Vagina (tissue), 2 donors: ENCODE results near the gene ISLR. TPM values are rescaled to one million over a fixed set of nuclear protein-coding genes. Genes with fewer than 3 reads are reported as not detected.

Source experiments
- DNase-seq, 2 donors: peaks; one replicate each; pipeline ENCODE4 v3.0.0-alpha.2; 2017; ENCODE audit errors: extremely low spot score in 2 of 2
- H3K27ac ChIP-seq: fragments of 200-600 bp; sonication (generic); one replicate; pipeline ENCODE4 v1.5.1; 2019
- H3K27me3 ChIP-seq: fragments of 200-600 bp; sonication (generic); one replicate; pipeline ENCODE4 v1.5.1; 2019
- H3K36me3 ChIP-seq, 2 donors: fragments of 200-600 bp; sonication (generic); one replicate each; pipeline ENCODE4 v1.5.1; 2017 to 2019
- H3K4me1 ChIP-seq: fragments of 200-600 bp; sonication (generic); one replicate; pipeline ENCODE4 v1.5.1; 2019
- H3K4me3 ChIP-seq, 2 donors: fragments of 200-600 bp; sonication (generic); 1 replicate in 1 of 2; 2 replicates in 1 of 2; pipeline ENCODE4 v1.5.1; 2016 to 2019
- H3K9me3 ChIP-seq: fragments of 200-600 bp; sonication (generic); one replicate; pipeline ENCODE4 v1.5.1; 2019
- CTCF ChIP-seq, 3 experiments: fragments of 450-650 bp in 2 of 3; fragments of 200-600 bp in 1 of 3; sonication (generic) in 1 of 3; IDR thresholded peaks; one replicate each; pipeline ENCODE4 v1.5.1; 2017 to 2019; ENCODE audit warnings: antibody characterized with exemption in 3 of 3, mild to moderate bottlenecking in 2 of 3, moderate library complexity in 2 of 3
- POLR2A ChIP-seq, 2 donors: fragments of 450-650 bp; IDR thresholded peaks; one replicate each; pipeline ENCODE4 v1.6.1; 2017; ENCODE audit warnings: antibody characterized with exemption in 2 of 2, mild to moderate bottlenecking in 2 of 2, moderate library complexity in 2 of 2
- POLR2AphosphoS5 ChIP-seq, 2 donors: sonication (generic); formaldehyde crosslinking; IDR thresholded peaks; one replicate each; pipeline ENCODE4 v1.9.0; 2017; ENCODE audit warnings: antibody characterized with exemption in 2 of 2, mild to moderate bottlenecking in 2 of 2, low read depth in 1 of 2; ENCODE audit not compliant: insufficient read depth in 1 of 2
- intact Hi-C: fragments of 100-400 bp; cut with DNase I; formaldehyde crosslinking; loops from one replicate; pipeline ENCODE4 v1.15.1; 2023
- total RNA-seq: library from RNA; depleted of rRNA; stranded (reverse); fragments of >200 nt; gene quantifications from one replicate; pipeline ENCODE4 v1.2.3, GENCODE V29; 2016

Gene ISLR
- total RNA-seq, 1 donor from 2014 or later, result 208 TPM

- no peaks in the 10 kb centered on the region for H3K36me3 ChIP-seq
- no peak overlapping the region for H3K27ac ChIP-seq
- no peaks in the 10 kb centered on the region for H3K27me3 ChIP-seq
- no peaks in the 10 kb centered on the region for H3K4me1 ChIP-seq
- no peak overlapping the region for H3K4me3 ChIP-seq
- no peaks in the 10 kb centered on the region for H3K9me3 ChIP-seq
- DNase-seq, result no peak
- intact Hi-C loops, result no loop called here
- TF ChIP-seq POLR2A (IDR thresholded peaks at IDR 0.05) (no peak), POLR2AphosphoS5 (IDR thresholded peaks at IDR 0.05; ENCODE audit: insufficient read depth in 1 of 2, low read depth in 1 of 2) (no peak), CTCF (IDR thresholded peaks at IDR 0.05) (no peak)
Observed at GRCh38 chr15:74155766-74156417, 17.6 kb upstream of the ISLR start.

GRCh38 chr15:74156678-74157411, 16.7 kb upstream of the ISLR start:
- Histone ChIP-seq H3K27ac (no peak overlapping the region), H3K9me3 (no peaks in the 10 kb centered on the region), H3K4me3 (no peak overlapping the region), H3K27me3 (no peaks in the 10 kb centered on the region), H3K4me1 (no peaks in the 10 kb centered on the region), H3K36me3 (no peaks in the 10 kb centered on the region)
- no peak for TF ChIP-seq POLR2AphosphoS5 (IDR thresholded peaks at IDR 0.05; ENCODE audit: insufficient read depth in 1 of 2, low read depth in 1 of 2)
- no peak for TF ChIP-seq CTCF (IDR thresholded peaks at IDR 0.05)
- no peak for TF ChIP-seq POLR2A (IDR thresholded peaks at IDR 0.05)
- intact Hi-C loops, result no loop called here
- no peak for DNase-seq

- Histone ChIP-seq H3K27ac (no peak overlapping the region), H3K4me3 (no peak overlapping the region), H3K27me3 (no peaks in the 10 kb centered on the region), H3K36me3 (no peaks in the 10 kb centered on the region), H3K9me3 (no peaks in the 10 kb centered on the region), H3K4me1 (no peaks in the 10 kb centered on the region)
- DNase-seq, result no peak
- TF ChIP-seq POLR2A (IDR thresholded peaks at IDR 0.05) (no peak), CTCF (IDR thresholded peaks at IDR 0.05) (no peak), POLR2AphosphoS5 (IDR thresholded peaks at IDR 0.05; ENCODE audit: insufficient read depth in 1 of 2, low read depth in 1 of 2) (no peak)
- intact Hi-C loops, result no loop called here
Observed at GRCh38 chr15:74157868-74158827, 15.4 kb upstream of the ISLR start.

- DNase-seq, result no peak
- H3K9me3 ChIP-seq, result no peaks in the 10 kb centered on the region
- no peaks in the 10 kb centered on the region for H3K36me3 ChIP-seq
- TF ChIP-seq POLR2A (IDR thresholded peaks at IDR 0.05) (no peak), CTCF (IDR thresholded peaks at IDR 0.05) (no peak), POLR2AphosphoS5 (IDR thresholded peaks at IDR 0.05; ENCODE audit: insufficient read depth in 1 of 2, low read depth in 1 of 2) (no peak)
- no peak overlapping the region for H3K4me3 ChIP-seq
- H3K27ac ChIP-seq, result no peak overlapping the region
- intact Hi-C loops, result no loop called here
- H3K4me1 ChIP-seq, result no peaks in the 10 kb centered on the region
- H3K27me3 ChIP-seq, result no peaks in the 10 kb centered on the region
Observed at GRCh38 chr15:74158855-74159650, 14.5 kb upstream of the ISLR start.
